Neural cell (in vitro differentiated cells): Measurements from ENCODE around the gene BNC2. TPM values are rescaled to one million over a fixed set of nuclear protein-coding genes. Genes with fewer than 3 reads are reported as not detected.

Experiments
- H2AFZ ChIP-seq: fragments of 200-600, 300-800 bp; sonication (generic), shearing (Covaris generic); 2 replicates; pipeline ENCODE4 v1.6.0; 2014; ENCODE audit warnings: low read depth, mild to moderate bottlenecking, antibody characterized with exemption, low read length, moderate library complexity
- H3F3A ChIP-seq: fragments of 200-600 bp; shearing (Covaris generic); 2 replicates; pipeline ENCODE4 v1.6.1; 2016; ENCODE audit warnings: mild to moderate bottlenecking, moderate library complexity, mixed read lengths, antibody characterized with exemption, low read length; ENCODE audit not compliant: insufficient read depth, poor library complexity, severe bottlenecking
- H3K27ac ChIP-seq: fragments of 200-600, 300-800 bp; sonication (generic), shearing (Covaris generic); 2 replicates; pipeline ENCODE4 v1.5.1; 2014; ENCODE audit warnings: mild to moderate bottlenecking, low read length, moderate library complexity
- H3K27me3 ChIP-seq: fragments of 300-800, 200-600 bp; sonication (generic), shearing (Covaris generic); 2 replicates; pipeline ENCODE4 v1.6.0; 2014; ENCODE audit warnings: mild to moderate bottlenecking, low read depth, low read length, moderate library complexity; ENCODE audit not compliant: insufficient read depth
- H3K36me3 ChIP-seq: fragments of 300-800, 200-600 bp; sonication (generic), shearing (Covaris generic); 2 replicates; pipeline ENCODE4 v1.5.1; 2014; ENCODE audit warnings: mild to moderate bottlenecking, antibody characterized with exemption, low read length, moderate library complexity; ENCODE audit not compliant: insufficient read depth
- H3K4me2 ChIP-seq: fragments of 300-800, 200-600 bp; sonication (generic), shearing (Covaris generic); 2 replicates; pipeline ENCODE4 v1.6.0; 2014; ENCODE audit warnings: mild to moderate bottlenecking, low read length
- H3K4me3 ChIP-seq: fragments of 300-800, 200-600 bp; sonication (generic), shearing (Covaris generic); 2 replicates; pipeline ENCODE4 v1.5.1; 2014; ENCODE audit warnings: mild to moderate bottlenecking, low read length, moderate library complexity
- H3K79me2 ChIP-seq: fragments of 200-600 bp; shearing (Covaris generic); replicated peaks from 2 replicates; pipeline ENCODE4 v1.6.0; 2014; ENCODE audit warnings: mild to moderate bottlenecking, low read length, moderate library complexity; ENCODE audit not compliant: insufficient read depth
- H3K9ac ChIP-seq: fragments of 300-800, 200-600 bp; sonication (generic), shearing (Covaris generic); 2 replicates; pipeline ENCODE4 v1.6.1; 2016; ENCODE audit warnings: mild to moderate bottlenecking, low read length, mixed read lengths
- H3K9me2 ChIP-seq: fragments of 200-600 bp; shearing (Covaris generic); 2 replicates; pipeline ENCODE4 v1.6.1; 2016; ENCODE audit warnings: mild to moderate bottlenecking, low read length, mixed read lengths; ENCODE audit not compliant: insufficient read depth
- H3K9me3 ChIP-seq: fragments of 200-600, 300-800 bp; sonication (generic), shearing (Covaris generic); 2 replicates; pipeline ENCODE4 v1.6.1; 2016; ENCODE audit warnings: mild to moderate bottlenecking, mixed run types, low read length, moderate library complexity, mixed read lengths
- H4K20me1 ChIP-seq: fragments of 200-600 bp; shearing (Covaris generic); 2 replicates; pipeline ENCODE4 v1.6.1; 2016; ENCODE audit warnings: mild to moderate bottlenecking, mixed run types; ENCODE audit not compliant: insufficient read depth
- EP300 ChIP-seq: fragments of 450-650 bp; conservative IDR thresholded peaks from 2 replicates; pipeline ENCODE4 v1.6.1; 2014; ENCODE audit warnings: antibody characterized with exemption, mild to moderate bottlenecking, moderate library complexity; ENCODE audit not compliant: poor library complexity, severe bottlenecking
- EZH2 ChIP-seq: fragments of 200-600, 300-800 bp; shearing (Covaris generic), sonication (generic); IDR thresholded peaks from 2 replicates; pipeline ENCODE4 v1.6.1; 2014; ENCODE audit warnings: antibody characterized with exemption, low read length, borderline replicate concordance, mild to moderate bottlenecking; ENCODE audit not compliant: insufficient read depth, poor library complexity, severe bottlenecking
- MXI1 ChIP-seq: fragments of 450-650 bp; conservative IDR thresholded peaks from 2 replicates; pipeline ENCODE4 v1.6.1; 2014; ENCODE audit warnings: antibody characterized with exemption, mild to moderate bottlenecking; ENCODE audit not compliant: poor library complexity, severe bottlenecking
- POLR2AphosphoS5 ChIP-seq: IDR thresholded peaks from 2 replicates; pipeline ENCODE4 v1.6.1; 2012
- RAD21 ChIP-seq: fragments of 450-650 bp; conservative IDR thresholded peaks from 2 replicates; pipeline ENCODE4 v1.6.1; 2014; ENCODE audit warnings: antibody characterized with exemption, mild to moderate bottlenecking, moderate library complexity
- SMC3 ChIP-seq: fragments of 450-650 bp; conservative IDR thresholded peaks from 2 replicates; pipeline ENCODE4 v1.6.1; 2014; ENCODE audit warnings: antibody characterized with exemption, mild to moderate bottlenecking, moderate library complexity; ENCODE audit not compliant: poor library complexity
- TAF1 ChIP-seq: IDR thresholded peaks from 2 replicates; pipeline ENCODE4 v1.6.1; 2012; ENCODE audit warnings: low read depth
- polyA plus RNA-seq: library from polyadenylated mRNA; depleted of rRNA; stranded (reverse); fragments of >200 nt; gene quantifications from 2 replicates; pipeline ENCODE4 v1.2.3, GENCODE V29; 2014
- TF ChIP-seq, protein P1 (sequence below): fragments of 450-650 bp; IDR thresholded peaks from 2 replicates; pipeline ENCODE4 v1.5.1; 2014; ENCODE audit warnings: antibody characterized with exemption, mild to moderate bottlenecking, moderate library complexity; ENCODE audit not compliant: poor library complexity, severe bottlenecking
- TF ChIP-seq, protein P2 (sequence below): IDR thresholded peaks from 2 replicates; pipeline ENCODE4 v1.6.1; 2012; ENCODE audit warnings: borderline replicate concordance

BNC2 gene
- polyA plus RNA-seq, 1 donor from 2014 or later, result 1.3 TPM

DNA sequence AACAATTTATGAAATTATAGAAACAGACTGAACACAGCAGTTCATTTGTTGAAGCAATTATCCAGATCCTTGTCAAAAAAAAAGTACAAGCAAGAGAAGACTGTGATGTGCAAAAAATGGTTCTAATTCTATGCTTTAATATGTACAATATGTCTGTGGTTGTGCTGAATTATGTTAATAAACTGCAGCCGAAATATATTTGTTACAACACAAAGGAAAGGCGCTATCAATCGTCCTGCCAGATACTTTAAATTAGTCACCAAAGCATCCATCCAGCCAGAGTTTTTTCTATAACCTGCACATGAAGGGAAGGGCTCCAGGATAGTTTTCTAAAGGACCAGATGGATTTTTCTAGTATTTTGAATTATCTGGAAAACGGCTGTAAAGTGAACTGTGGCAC, 259.5 kb downstream of the BNC2 start:
- Histone ChIP-seq H3K4me2 (no peak overlapping the region), H3F3A (no peaks in the 10 kb centered on the region), H3K27ac (no peak overlapping the region), H2AFZ (no peak overlapping the region), H3K9me2 (no peaks in the 10 kb centered on the region), H3K36me3 (no peaks in the 10 kb centered on the region), H3K9me3 (no peaks in the 10 kb centered on the region), H3K79me2 (no peaks in the 10 kb centered on the region), H3K9ac (no peak overlapping the region), H3K4me3 (no peak overlapping the region), H3K27me3 (no peaks in the 10 kb centered on the region), H4K20me1 (no peaks in the 10 kb centered on the region)
- no peak for TF ChIP-seq EZH2
- no peak for TF ChIP-seq SMC3
- no peak for TF ChIP-seq EP300
- TF ChIP-seq, protein P1, sequence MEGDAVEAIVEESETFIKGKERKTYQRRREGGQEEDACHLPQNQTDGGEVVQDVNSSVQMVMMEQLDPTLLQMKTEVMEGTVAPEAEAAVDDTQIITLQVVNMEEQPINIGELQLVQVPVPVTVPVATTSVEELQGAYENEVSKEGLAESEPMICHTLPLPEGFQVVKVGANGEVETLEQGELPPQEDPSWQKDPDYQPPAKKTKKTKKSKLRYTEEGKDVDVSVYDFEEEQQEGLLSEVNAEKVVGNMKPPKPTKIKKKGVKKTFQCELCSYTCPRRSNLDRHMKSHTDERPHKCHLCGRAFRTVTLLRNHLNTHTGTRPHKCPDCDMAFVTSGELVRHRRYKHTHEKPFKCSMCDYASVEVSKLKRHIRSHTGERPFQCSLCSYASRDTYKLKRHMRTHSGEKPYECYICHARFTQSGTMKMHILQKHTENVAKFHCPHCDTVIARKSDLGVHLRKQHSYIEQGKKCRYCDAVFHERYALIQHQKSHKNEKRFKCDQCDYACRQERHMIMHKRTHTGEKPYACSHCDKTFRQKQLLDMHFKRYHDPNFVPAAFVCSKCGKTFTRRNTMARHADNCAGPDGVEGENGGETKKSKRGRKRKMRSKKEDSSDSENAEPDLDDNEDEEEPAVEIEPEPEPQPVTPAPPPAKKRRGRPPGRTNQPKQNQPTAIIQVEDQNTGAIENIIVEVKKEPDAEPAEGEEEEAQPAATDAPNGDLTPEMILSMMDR, result no peak
- no peak for TF ChIP-seq RAD21
- no peak for TF ChIP-seq MXI1
- TF ChIP-seq POLR2AphosphoS5, result no peak
- TF ChIP-seq, protein P2, sequence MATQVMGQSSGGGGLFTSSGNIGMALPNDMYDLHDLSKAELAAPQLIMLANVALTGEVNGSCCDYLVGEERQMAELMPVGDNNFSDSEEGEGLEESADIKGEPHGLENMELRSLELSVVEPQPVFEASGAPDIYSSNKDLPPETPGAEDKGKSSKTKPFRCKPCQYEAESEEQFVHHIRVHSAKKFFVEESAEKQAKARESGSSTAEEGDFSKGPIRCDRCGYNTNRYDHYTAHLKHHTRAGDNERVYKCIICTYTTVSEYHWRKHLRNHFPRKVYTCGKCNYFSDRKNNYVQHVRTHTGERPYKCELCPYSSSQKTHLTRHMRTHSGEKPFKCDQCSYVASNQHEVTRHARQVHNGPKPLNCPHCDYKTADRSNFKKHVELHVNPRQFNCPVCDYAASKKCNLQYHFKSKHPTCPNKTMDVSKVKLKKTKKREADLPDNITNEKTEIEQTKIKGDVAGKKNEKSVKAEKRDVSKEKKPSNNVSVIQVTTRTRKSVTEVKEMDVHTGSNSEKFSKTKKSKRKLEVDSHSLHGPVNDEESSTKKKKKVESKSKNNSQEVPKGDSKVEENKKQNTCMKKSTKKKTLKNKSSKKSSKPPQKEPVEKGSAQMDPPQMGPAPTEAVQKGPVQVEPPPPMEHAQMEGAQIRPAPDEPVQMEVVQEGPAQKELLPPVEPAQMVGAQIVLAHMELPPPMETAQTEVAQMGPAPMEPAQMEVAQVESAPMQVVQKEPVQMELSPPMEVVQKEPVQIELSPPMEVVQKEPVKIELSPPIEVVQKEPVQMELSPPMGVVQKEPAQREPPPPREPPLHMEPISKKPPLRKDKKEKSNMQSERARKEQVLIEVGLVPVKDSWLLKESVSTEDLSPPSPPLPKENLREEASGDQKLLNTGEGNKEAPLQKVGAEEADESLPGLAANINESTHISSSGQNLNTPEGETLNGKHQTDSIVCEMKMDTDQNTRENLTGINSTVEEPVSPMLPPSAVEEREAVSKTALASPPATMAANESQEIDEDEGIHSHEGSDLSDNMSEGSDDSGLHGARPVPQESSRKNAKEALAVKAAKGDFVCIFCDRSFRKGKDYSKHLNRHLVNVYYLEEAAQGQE, result no peak
- TF ChIP-seq TAF1, result no peak

GRCh38 chr9:16610538-16610937, 259.9 kb downstream of the BNC2 start:
- Histone ChIP-seq H3K27me3 (no peaks in the 10 kb centered on the region), H4K20me1 (no peaks in the 10 kb centered on the region), H3F3A (no peaks in the 10 kb centered on the region), H3K79me2 (no peaks in the 10 kb centered on the region), H3K27ac (no peak overlapping the region), H3K4me3 (no peak overlapping the region), H3K36me3 (no peaks in the 10 kb centered on the region), H3K9me2 (no peaks in the 10 kb centered on the region), H3K9ac (no peak overlapping the region), H2AFZ (no peak overlapping the region), H3K4me2 (no peak overlapping the region), H3K9me3 (no peaks in the 10 kb centered on the region)
- TF ChIP-seq, protein P1, result no peak
